CD14-positive monocyte (primary cell): Measurements from ENCODE around the gene ZNHIT2. TPM values are rescaled to one million over a fixed set of nuclear protein-coding genes. Genes with fewer than 3 reads are reported as not detected.

Experiments
- DNase-seq, 3 donors: peaks; one replicate each; pipeline ENCODE4 v3.0.0-alpha.2; 2011 to 2022
- H2AFZ ChIP-seq: 2 replicates; pipeline ENCODE4 v1.6.0; 2012; ENCODE audit warnings: mild to moderate bottlenecking, low read depth, low read length, inconsistent platforms; ENCODE audit not compliant: insufficient read depth, poor library complexity, severe bottlenecking
- H3K27ac ChIP-seq, 2 donors: 1 replicate in 1 of 2; 2 replicates in 1 of 2; pipeline ENCODE4 v1.5.1; 2012 to 2013; ENCODE audit warnings: low read length in 2 of 2, control low read depth in 1 of 2, inconsistent platforms in 1 of 2, low read depth in 1 of 2, mild to moderate bottlenecking in 1 of 2
- H3K27me3 ChIP-seq, 2 donors: one replicate each; pipeline versions ENCODE4 v1.6.0 to v1.6.1; 2011 to 2013; ENCODE audit warnings: low read length in 2 of 2; ENCODE audit not compliant: control insufficient read depth in 2 of 2, insufficient read depth in 2 of 2
- H3K36me3 ChIP-seq, 2 donors: replicated peaks in 1 of 2; 1 replicate in 1 of 2; 2 replicates in 1 of 2; pipeline versions ENCODE4 v1.5.1 to v1.6.1; 2012 to 2013; ENCODE audit warnings: low read length in 2 of 2, control low read depth in 1 of 2, inconsistent platforms in 1 of 2, mild to moderate bottlenecking in 1 of 2; ENCODE audit not compliant: insufficient read depth in 2 of 2, control insufficient read depth in 1 of 2
- H3K4me1 ChIP-seq, 2 donors: 1 replicate in 1 of 2; 2 replicates in 1 of 2; pipeline versions ENCODE4 v1.5.1 to v1.6.1; 2012 to 2013; ENCODE audit warnings: low read length in 2 of 2, control low read depth in 1 of 2, inconsistent platforms in 1 of 2, mild to moderate bottlenecking in 1 of 2, moderate library complexity in 1 of 2; ENCODE audit not compliant: insufficient read depth in 2 of 2, control insufficient read depth in 1 of 2
- H3K4me2 ChIP-seq: replicated peaks from 2 replicates; pipeline ENCODE3; 2012; ENCODE audit warnings: low read length, moderate library complexity, mild to moderate bottlenecking; ENCODE audit not compliant: poor library complexity, severe bottlenecking; ENCODE audit errors: extremely low read depth
- H3K4me3 ChIP-seq, 3 experiments: fragments of 200-600 bp in 1 of 3; sonication (generic) in 1 of 3; replicated peaks in 1 of 3; 1 replicate in 2 of 3; 2 replicates in 1 of 3; pipeline ENCODE4 v1.5.1; 2011 to 2013; ENCODE audit warnings: low read length in 3 of 3, mild to moderate bottlenecking in 3 of 3, control low read depth in 2 of 3, low read depth in 2 of 3, inconsistent platforms in 1 of 3, moderate library complexity in 1 of 3
- H3K79me2 ChIP-seq: 2 replicates; pipeline ENCODE4 v1.6.0; 2012; ENCODE audit warnings: mild to moderate bottlenecking, control low read depth, inconsistent platforms, low read length, moderate library complexity; ENCODE audit not compliant: insufficient read depth
- H3K9ac ChIP-seq: 2 replicates; pipeline ENCODE4 v1.6.0; 2017; ENCODE audit warnings: low read length, mild to moderate bottlenecking; ENCODE audit not compliant: insufficient read depth, poor library complexity, severe bottlenecking
- H3K9me3 ChIP-seq, 2 donors: replicated peaks in 1 of 2; 1 replicate in 1 of 2; 2 replicates in 1 of 2; pipeline versions ENCODE4 v1.5.1 to v1.6.1; 2012 to 2013; ENCODE audit warnings: low read length in 2 of 2, control low read depth in 1 of 2; ENCODE audit not compliant: control insufficient read depth in 1 of 2, insufficient read depth in 1 of 2
- H4K20me1 ChIP-seq: 2 replicates; pipeline ENCODE4 v1.6.0; 2012; ENCODE audit warnings: mild to moderate bottlenecking, low read length, control low read depth, moderate library complexity; ENCODE audit not compliant: insufficient read depth
- H3K27ac Mint-ChIP-seq, 7 donors: one replicate each; pipeline ENCODE4 v1.8.0; 2020; ENCODE audit warnings: mild to moderate bottlenecking in 7 of 7, mixed read lengths in 7 of 7, moderate library complexity in 6 of 7, inconsistent platforms in 2 of 7
- H3K27me3 Mint-ChIP-seq, 3 donors: one replicate each; pipeline ENCODE4 v1.8.0; 2021 to 2022; ENCODE audit warnings: low read depth in 3 of 3, mild to moderate bottlenecking in 3 of 3, mixed read lengths in 3 of 3, moderate library complexity in 3 of 3, inconsistent platforms in 1 of 3
- H3K36me3 Mint-ChIP-seq, 2 donors: one replicate each; pipeline ENCODE4 v1.8.0; 2020; ENCODE audit warnings: mixed read lengths in 2 of 2, inconsistent platforms in 1 of 2, mild to moderate bottlenecking in 1 of 2
- H3K4me1 Mint-ChIP-seq: one replicate; pipeline ENCODE4 v1.8.0; 2020; ENCODE audit warnings: mild to moderate bottlenecking, mixed read lengths
- H3K4me3 Mint-ChIP-seq, 2 donors: one replicate each; pipeline ENCODE4 v1.8.0; 2020; ENCODE audit warnings: mild to moderate bottlenecking in 2 of 2, mixed read lengths in 2 of 2, moderate library complexity in 1 of 2
- H3K9me3 Mint-ChIP-seq, 7 donors: one replicate each; pipeline ENCODE4 v1.8.0; 2020 to 2022; ENCODE audit warnings: mixed read lengths in 7 of 7, mild to moderate bottlenecking in 6 of 7, moderate library complexity in 6 of 7, inconsistent platforms in 2 of 7
- CTCF ChIP-seq: fragments of 200-600 bp; IDR thresholded peaks from one replicate; pipeline ENCODE4 v1.8.0; 2022; ENCODE audit warnings: antibody characterized with exemption, mild to moderate bottlenecking
- WGBS: methylation state at CpG from one replicate; pipeline ENCODE4 v1.1.5; 2013; ENCODE audit warnings: missing lambda C conversion rate; ENCODE audit not compliant: insufficient coverage; 5-methylcytosine and 5-hydroxymethylcytosine counted together
- intact Hi-C, 2 donors: fragments of 100-400 bp; cut with micrococcal nuclease; formaldehyde crosslinking; loops; one replicate each; pipeline versions ENCODE4 v1.15.0 to v1.15.1; 2023
- polyA minus RNA-seq: library from RNA; depleted of rRNA, polyadenylated mRNA; stranded (reverse); fragments of >200 nt; gene quantifications from 2 replicates; pipeline ENCODE4 v1.2.3, GENCODE V29; 2012
- polyA plus RNA-seq, 3 donors: library from polyadenylated mRNA; depleted of rRNA in 1 of 3; unstranded in 2 of 3; stranded (reverse) in 1 of 3; fragments of 300-500 nt in 2 of 3; fragments of >200 nt in 1 of 3; fragmentation: Illumina TruSeq in 2 of 3; gene quantifications; 1 replicate in 2 of 3; 2 replicates in 1 of 3; pipeline ENCODE4 v1.2.3, GENCODE V29; 2012 to 2021
- total RNA-seq, 12 experiments: library from RNA in 1 of 12; stranded (reverse) in 1 of 12; fragments of 120-200 nt in 1 of 12; gene quantifications; one replicate each; pipeline ENCODE4 v1.2.4 and lab custom pipeline; 2013 to 2026; ENCODE audit warnings: mixed read lengths in 6 of 12, inconsistent platforms in 1 of 12

ZNHIT2 gene
- total RNA-seq (2013), result 8.3 TPM
- 1 to 10 TPM; 2.1 to 9.4 (median 5.8) TPM for polyA plus RNA-seq
- 7.9 and 13.2 TPM in 2 replicates for polyA minus RNA-seq
- 0.75 to 3.0 (median 1.8) reads per million in 11 experiments for total RNA-seq (lab: John Stamatoyannopoulos, UW)

- Histone ChIP-seq H3K9ac (peak within 1 kb of the TSS; percentile 89), H2AFZ (peak within 1 kb of the TSS; percentile 87), H3K4me1 (peaks cover 30 to 48% of the 10 kb centered on the region in 2 donors), H3K27me3 (peaks cover 0 to 15% of the 10 kb centered on the region in 2 donors), H3K27ac (peak within 1 kb of the TSS; percentile 67 to 85), H3K79me2 (peaks cover 45% of the 10 kb centered on the region), H3K36me3 (peaks cover 29 to 33% of the 10 kb centered on the region in 2 donors), H3K4me3 (peak within 1 kb of the TSS; percentile 60 to 93 (median 91)), H4K20me1 (peaks cover 18% of the 10 kb centered on the region), H3K9me3 (no peaks in the 10 kb centered on the region), H3K4me2 (peak within 1 kb of the TSS; percentile 93)
- intact Hi-C loops, result loop anchor here in 1 of 2 donors (2.0 kb wide), 1 partner anchor 17 kb away; the partner anchor contains the start of gene SYVN1
- peaks cover 0 to 6% (median 0%) of the 10 kb centered on the region in 7 donors for H3K9me3 Mint-ChIP-seq
- peak within 1 kb of the TSS; percentile 82 to 90 for H3K4me3 Mint-ChIP-seq
- under 1% methylated on average over 89 of the region's 89 CpGs for WGBS
- peaks cover 39% of the 10 kb centered on the region for H3K4me1 Mint-ChIP-seq
- peaks cover 44 to 48% of the 10 kb centered on the region in 2 donors for H3K36me3 Mint-ChIP-seq
- peak; percentile 94 for TF ChIP-seq CTCF
- H3K27ac Mint-ChIP-seq, result peak within 1 kb of the TSS; percentile 79 to 90 (median 88)
- peak; percentile 99 for DNase-seq
- H3K27me3 Mint-ChIP-seq, result peaks cover 13 to 17% (median 13%) of the 10 kb centered on the region in 3 donors
These were observed at the start of gene ZNHIT2 for GRCh38 chr11:65117206-65118096. Gene ZNHIT2, minus strand, starts transcription at chr11:65117701. Its CDS starts 48 bp downstream, at chr11:65117653.

GRCh38 chr11:65166893-65167292 is 49.4 kb upstream of the ZNHIT2 start:
- peaks cover 5 to 6% of the 10 kb centered on the region in 2 donors for H3K4me1 ChIP-seq
- no peak overlapping the region for H3K27ac ChIP-seq
- no peak overlapping the region for H2AFZ ChIP-seq
- no CpG with 5 or more reads among the region's 3 CpGs for WGBS
- no peak overlapping the region for H3K27ac Mint-ChIP-seq
- peaks cover 1 to 8% (median 2%) of the 10 kb centered on the region in 3 donors for H3K27me3 Mint-ChIP-seq
- H4K20me1 ChIP-seq, result no peaks in the 10 kb centered on the region
- no peak for DNase-seq
- peaks cover 11% of the 10 kb centered on the region for H3K4me1 Mint-ChIP-seq
- H3K36me3 ChIP-seq, result no peaks in the 10 kb centered on the region
- peak overlapping the region in 1 of 2 donors; percentile 46 for H3K4me3 Mint-ChIP-seq
- H3K4me2 ChIP-seq, result no peak overlapping the region
- no peak overlapping the region for H3K4me3 ChIP-seq
- H3K9me3 ChIP-seq, result no peaks in the 10 kb centered on the region
- H3K79me2 ChIP-seq, result no peaks in the 10 kb centered on the region
- no peak for TF ChIP-seq CTCF
- H3K27me3 ChIP-seq, result no peaks in the 10 kb centered on the region
- intact Hi-C loops, result no loop called here
- H3K9me3 Mint-ChIP-seq, result no peaks in the 10 kb centered on the region
- H3K36me3 Mint-ChIP-seq, result no peaks in the 10 kb centered on the region
- no peak overlapping the region for H3K9ac ChIP-seq
